K562 treated with DMSO at 1 percent for 4 hours (cell line): Measurements from ENCODE around the gene MMRN2. TPM values are rescaled to one million over a fixed set of nuclear protein-coding genes. Genes with fewer than 3 reads are reported as not detected.

Experiments
- total RNA-seq: library from RNA; unstranded; fragments of 300-600 nt; gene quantifications from 2 replicates; pipeline ENCODE4 v1.2.3, GENCODE V29; 2022; ENCODE audit not compliant: insufficient read depth

Gene MMRN2, protein sequence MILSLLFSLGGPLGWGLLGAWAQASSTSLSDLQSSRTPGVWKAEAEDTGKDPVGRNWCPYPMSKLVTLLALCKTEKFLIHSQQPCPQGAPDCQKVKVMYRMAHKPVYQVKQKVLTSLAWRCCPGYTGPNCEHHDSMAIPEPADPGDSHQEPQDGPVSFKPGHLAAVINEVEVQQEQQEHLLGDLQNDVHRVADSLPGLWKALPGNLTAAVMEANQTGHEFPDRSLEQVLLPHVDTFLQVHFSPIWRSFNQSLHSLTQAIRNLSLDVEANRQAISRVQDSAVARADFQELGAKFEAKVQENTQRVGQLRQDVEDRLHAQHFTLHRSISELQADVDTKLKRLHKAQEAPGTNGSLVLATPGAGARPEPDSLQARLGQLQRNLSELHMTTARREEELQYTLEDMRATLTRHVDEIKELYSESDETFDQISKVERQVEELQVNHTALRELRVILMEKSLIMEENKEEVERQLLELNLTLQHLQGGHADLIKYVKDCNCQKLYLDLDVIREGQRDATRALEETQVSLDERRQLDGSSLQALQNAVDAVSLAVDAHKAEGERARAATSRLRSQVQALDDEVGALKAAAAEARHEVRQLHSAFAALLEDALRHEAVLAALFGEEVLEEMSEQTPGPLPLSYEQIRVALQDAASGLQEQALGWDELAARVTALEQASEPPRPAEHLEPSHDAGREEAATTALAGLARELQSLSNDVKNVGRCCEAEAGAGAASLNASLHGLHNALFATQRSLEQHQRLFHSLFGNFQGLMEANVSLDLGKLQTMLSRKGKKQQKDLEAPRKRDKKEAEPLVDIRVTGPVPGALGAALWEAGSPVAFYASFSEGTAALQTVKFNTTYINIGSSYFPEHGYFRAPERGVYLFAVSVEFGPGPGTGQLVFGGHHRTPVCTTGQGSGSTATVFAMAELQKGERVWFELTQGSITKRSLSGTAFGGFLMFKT
- 0.97 and 1.2 TPM in 2 replicates for total RNA-seq

DNA sequence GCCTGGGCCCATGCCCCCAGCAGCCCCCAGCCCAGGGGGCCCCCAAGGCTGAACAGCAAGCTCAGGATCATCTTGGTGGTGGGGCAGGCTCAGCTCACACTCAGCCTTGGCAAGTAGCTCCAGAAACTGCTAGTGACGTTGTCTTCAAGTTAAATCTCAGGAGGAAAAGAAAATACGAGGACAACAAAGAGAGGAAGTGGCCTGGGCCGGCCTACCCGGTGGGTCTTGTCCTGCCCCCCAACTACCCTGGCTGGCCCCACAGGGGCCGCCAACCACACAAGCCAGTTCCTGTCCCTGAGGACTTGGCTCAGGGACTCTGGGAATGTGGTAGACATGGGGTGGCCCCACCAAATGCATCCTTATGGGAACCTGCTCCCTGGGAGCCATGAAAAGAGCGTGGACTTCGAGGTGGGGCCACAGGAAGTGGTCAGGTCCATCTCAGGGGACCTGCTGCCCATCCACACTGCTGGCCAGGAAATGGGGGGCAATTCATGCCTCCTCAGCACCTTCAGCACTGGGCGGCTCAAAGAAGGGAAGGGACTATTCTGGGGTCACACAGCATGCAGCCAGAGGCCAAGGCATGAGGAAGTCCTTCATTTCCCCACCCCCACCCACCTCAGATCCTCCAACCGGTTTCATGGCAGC, at the start of gene MMRN2:
Gene MMRN2, minus strand, starts transcription at position 145 of the 645 bp plus-strand sequence. Its CDS starts 74 bp downstream, at position 71.

DNA sequence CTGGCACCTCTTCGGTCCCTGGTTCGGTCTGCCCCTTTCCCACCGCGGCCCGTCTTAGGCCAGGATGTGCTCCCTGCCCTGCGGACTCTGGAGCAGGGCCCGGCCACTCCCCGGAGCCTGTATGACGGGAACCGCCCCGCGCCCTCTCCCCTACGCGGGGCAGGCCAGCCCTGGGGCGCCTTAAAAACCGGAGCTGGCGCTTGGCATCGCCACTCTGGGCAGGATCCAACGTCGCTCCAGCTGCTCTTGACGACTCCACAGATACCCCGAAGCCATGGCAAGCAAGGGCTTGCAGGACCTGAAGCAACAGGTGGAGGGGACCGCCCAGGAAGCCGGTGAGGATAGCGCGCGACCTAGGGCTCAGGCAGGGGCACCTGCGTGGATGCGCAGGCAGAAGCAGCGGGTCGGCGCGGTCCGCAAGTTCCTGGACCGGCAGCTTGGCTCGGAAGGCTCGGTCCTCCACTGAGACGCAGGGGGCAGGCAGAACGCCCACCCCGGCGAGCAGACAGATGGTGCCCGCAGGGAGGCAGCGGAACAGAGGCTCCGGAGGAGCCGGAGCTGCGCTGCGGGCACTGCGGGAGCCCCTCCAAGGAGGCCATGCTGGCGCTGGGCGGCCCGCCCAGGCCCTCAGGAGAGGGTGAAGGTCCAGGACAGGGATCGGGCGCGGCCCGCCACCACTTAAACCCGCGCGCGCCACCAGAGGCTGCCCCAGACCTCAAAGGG, 11.0 kb upstream of the MMRN2 start, which contains the start of gene ADIRF:
Gene ADIRF, plus strand, starts transcription at position 212 of the 723 bp plus-strand sequence. Its CDS starts 63 bp downstream, at position 275.

DNA sequence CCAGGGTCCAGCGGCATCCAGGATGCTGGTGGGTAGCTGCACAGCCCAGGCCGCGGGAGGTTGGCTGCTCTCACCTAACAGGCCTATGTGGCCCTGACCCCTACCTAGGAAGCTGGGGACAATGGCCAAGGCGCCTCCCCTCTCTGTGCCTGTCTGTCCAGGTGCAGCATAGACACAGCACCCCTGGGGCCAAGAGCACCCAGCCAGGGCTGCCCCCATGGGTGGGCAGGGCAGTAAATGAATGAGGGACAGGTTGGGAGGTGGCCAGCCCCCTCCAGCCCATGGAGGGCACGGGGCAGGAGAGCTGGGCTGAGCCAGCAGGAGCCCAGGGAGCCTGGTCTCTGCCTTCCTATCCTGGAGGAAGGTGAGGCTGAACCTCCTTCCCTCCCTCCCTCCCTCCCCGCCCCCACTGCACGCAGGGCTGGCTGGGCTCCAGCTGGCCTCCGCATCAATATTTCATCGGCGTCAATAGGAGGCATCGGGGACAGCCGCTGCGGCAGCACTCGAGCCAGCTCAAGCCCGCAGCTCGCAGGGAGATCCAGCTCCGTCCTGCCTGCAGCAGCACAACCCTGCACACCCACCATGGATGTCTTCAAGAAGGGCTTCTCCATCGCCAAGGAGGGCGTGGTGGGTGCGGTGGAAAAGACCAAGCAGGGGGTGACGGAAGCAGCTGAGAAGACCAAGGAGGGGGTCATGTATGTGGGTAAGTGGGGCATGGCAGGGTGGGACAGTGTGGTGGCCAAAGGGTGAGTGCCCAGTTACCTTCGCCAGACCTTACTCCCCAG, 893 bp upstream of the MMRN2 start, which contains the start of gene SNCG:
Gene SNCG, plus strand, starts transcription at position 484 of the 785 bp plus-strand sequence. Its CDS starts 99 bp downstream, at position 583.

Other genes starting within 250 kb of the MMRN2 start
- gene BMPR1A, start 201.0 kb downstream of the MMRN2 start, total RNA-seq: 5.7 and 7.5 TPM in 2 replicates
- gene SNCG, start 984 bp upstream of the MMRN2 start, total RNA-seq: 69.4 and 83.0 TPM in 2 replicates
- not detected in 2 replicates for gene ADIRF, start 10.9 kb upstream of the MMRN2 start, total RNA-seq
- gene FAM25A, start 62.7 kb upstream of the MMRN2 start, total RNA-seq: not detected in 2 replicates
- 51.4 and 57.3 TPM in 2 replicates for gene GLUD1, start 137.2 kb upstream of the MMRN2 start, total RNA-seq
- 13.0 and 16.5 TPM in 2 replicates for gene SHLD2, start 137.6 kb upstream of the MMRN2 start, total RNA-seq